Activated T-helper 9 cell treated with anti-CD3 and anti-CD28 coated beads, Interleukin-2, amount 50 U/mL, for 16 hours (primary cell): Measurements from ENCODE around the gene SBK3.
"Not testable (repeated sequence)": the region's sequence is repeated elsewhere in the genome, so short reads cannot be mapped to it uniquely, and the experiment has no call there.

ENCODE experiments used
- DNase-seq: peaks from one replicate; pipeline ENCODE4 v3.0.0-alpha.2; 2020; ENCODE audit warnings: low read depth

SBK3 gene

GRCh38 chr19:55573929-55574328, 28.6 kb upstream of the SBK3 start:
- DNase-seq, result not testable (repeated sequence)

DNA sequence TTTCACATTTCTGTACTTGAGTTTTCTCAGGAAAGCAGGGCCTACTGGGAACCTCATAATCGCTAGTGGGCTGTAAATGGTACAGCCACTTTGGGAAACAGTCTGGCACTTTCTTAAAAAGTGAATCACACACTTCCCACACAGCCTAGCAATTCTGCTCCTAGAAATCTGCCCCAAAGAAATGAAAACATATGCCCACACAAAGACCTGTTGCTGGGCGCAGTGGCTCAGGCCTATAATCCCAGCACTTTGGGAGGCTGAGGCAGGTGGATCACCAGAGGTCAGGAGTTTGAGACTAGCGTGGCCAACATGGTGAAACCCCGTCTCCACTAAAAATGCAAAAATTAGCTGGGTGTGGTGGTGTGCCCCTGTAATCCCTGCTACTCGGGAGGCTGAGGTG, 24.1 kb upstream of the SBK3 start:
- not testable (repeated sequence) for DNase-seq

GRCh38 chr19:55567708-55568328, 22.5 kb upstream of the SBK3 start:
- no peak for DNase-seq

GRCh38 chr19:55566823-55567222, 21.5 kb upstream of the SBK3 start:
- DNase-seq, result no peak

DNA sequence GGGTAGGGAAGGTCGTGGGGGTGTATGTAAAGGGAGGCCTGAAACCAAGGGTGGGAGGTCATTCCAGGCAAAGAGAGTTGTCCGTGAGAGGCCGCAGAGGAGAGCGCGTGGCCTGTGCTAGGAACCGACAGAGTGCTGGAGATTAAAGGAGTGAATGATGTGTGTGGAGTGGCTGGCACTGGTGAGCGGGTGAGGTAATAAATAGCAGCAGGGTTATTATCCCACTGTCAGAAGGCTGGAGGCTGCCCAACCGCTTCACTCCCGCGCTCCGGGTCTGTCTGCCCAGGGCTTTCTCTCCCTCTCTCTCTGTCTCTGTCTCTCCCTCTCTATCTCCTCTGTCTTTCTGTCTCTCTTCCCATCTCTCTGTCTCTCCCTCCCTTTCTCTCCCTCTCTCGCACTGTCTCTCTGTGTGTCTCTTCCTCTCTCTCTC, 17.9 kb upstream of the SBK3 start:
- DNase-seq, result no peak

DNA sequence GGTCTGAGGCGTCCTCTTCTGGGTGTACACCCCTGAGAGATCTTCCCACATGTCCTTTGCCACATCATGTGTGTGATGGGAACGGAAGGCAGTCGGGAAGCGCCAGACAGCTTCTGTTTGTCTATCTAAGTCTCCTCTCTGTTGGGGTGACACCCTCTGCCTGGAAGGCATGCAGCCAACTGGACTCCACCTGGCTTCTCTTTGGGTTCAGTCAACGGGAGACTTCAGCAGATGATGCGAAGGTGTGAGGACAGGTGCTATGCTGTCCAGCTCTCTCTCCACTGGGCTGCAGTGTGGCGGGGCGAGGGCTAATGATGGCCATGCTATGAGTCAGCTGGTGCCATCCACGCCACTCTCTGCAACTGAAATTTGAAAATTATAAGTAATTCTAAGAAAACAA, 14.3 kb upstream of the SBK3 start:
- DNase-seq, result no peak

GRCh38 chr19:55554741-55555152, 9.4 kb upstream of the SBK3 start:
- DNase-seq, result no peak

GRCh38 chr19:55554302-55554701, 9.0 kb upstream of the SBK3 start:
- DNase-seq, result no peak

GRCh38 chr19:55553217-55554182, 8.2 kb upstream of the SBK3 start:
- DNase-seq, result no peak

- no peak for DNase-seq
These were observed 7.3 kb upstream of the SBK3 start for GRCh38 chr19:55552620-55553019.

- no peak for DNase-seq
These were observed 6.9 kb upstream of the SBK3 start for GRCh38 chr19:55552206-55552605.

- DNase-seq, result no peak
These were observed 4.9 kb upstream of the SBK3 start for GRCh38 chr19:55550321-55550650.

- DNase-seq, result no peak
These were observed 4.4 kb upstream of the SBK3 start for GRCh38 chr19:55549500-55550320.

GRCh38 chr19:55546822-55547614, 1.7 kb upstream of the SBK3 start:
- DNase-seq, result no peak

DNA sequence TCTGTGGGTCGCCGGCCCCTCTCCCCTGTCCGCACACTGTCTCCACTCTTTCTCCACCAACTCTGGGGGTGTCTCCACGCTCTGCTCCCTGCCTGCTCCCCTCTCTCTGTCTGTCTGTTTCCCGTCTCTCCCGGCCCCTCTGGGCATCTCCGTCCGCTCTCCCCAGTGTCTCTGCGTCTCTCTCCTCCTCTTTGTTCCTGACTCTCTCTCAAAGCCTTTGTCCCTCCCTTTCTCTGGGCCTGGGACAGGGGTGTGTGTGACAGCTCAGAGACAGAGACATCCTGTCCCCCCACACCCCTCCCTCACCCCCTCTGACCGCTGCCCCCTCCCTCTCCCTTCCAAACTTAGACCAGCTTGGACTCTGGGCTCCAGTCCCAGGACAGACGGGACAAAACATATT, 668 bp upstream of the SBK3 start:
- no peak for DNase-seq

DNA sequence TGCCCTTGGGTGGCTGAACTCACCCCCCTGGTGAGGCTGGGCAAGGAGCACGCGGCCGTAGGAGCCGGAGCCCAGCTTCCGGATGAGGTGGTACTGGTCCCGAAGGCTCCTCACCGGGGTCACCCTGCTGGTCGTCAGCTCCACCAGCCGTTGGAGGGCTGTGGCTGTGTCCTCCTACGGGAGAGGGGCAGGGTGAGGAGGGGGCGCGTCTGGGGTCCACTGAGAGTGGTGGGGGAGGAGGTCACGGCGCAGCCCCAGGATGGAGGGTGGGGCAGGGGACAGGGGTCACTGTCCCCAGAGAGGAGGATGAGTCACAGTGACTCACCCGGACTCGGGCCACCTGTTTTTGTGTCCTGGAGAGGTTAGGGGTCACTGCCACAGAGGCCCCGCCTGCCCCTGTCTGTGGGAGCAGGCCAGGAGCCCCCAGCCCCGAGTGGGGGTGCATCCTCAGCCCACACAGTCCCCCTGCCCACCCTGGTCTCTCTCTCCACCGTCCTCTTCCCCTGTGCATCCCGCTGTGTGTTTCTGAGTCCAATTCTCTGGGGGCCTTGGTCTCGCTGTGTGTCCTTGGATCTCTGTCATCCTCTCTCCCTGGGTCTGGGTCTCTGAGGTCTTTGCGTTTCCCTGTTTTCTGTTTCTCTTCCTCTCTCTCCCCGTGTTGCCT, 435 bp downstream of the SBK3 start:
- DNase-seq, result no peak

DNA sequence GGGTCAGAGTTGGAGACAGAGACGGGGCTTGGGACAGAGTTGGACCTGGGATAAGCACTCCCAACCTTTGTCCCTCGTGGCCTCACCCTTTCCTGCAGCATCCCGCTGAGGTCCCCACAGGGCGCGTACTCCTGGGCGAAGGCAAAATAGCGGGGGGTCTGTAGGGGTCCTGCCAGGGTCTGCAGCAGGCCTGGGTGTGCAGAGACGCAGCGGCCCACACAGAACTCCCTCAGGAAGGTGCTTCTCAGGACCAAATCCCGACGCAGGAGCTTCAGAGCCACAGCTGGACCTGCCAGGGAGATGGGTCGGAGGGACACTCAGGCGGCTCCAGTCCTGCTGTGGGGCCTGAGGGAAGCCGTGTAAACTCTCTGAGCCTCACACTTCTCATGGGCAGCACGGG, 1.3 kb downstream of the SBK3 start:
- DNase-seq, result no peak

GRCh38 chr19:55543567-55543966, 1.8 kb downstream of the SBK3 start:
- DNase-seq, result no peak

- DNase-seq, result no peak
These were observed 3.0 kb downstream of the SBK3 start for GRCh38 chr19:55542292-55542855.

- DNase-seq, result no peak
These were observed 4.3 kb downstream of the SBK3 start for GRCh38 chr19:55541091-55541490.

- no peak for DNase-seq
These were observed 4.7 kb downstream of the SBK3 start for GRCh38 chr19:55540619-55541018.
